GM19372 (cell line): ENCODE data around the gene MFRP.

Source experiments
- ATAC-seq: cut with Tn5 transposase; IDR thresholded peaks from one replicate; pipeline ENCODE4 v1.9.1; 2021; ENCODE audit warnings: mild to moderate bottlenecking, low read depth, moderate library complexity; ENCODE audit not compliant: unreplicated experiment

Gene MFRP

GRCh38 chr11:119299416-119299815 lies 47.1 kb downstream of the MFRP start:
- ATAC-seq, result no peak

GRCh38 chr11:119298726-119299125 lies 47.8 kb downstream of the MFRP start:
- ATAC-seq, result no peak

GRCh38 chr11:119297938-119298337 lies 48.6 kb downstream of the MFRP start:
- ATAC-seq, result no peak

- no peak for ATAC-seq
Measured at GRCh38 chr11:119295178-119295577, 51.3 kb downstream of the MFRP start.

GRCh38 chr11:119293461-119293860 lies 53.0 kb downstream of the MFRP start:
- no peak for ATAC-seq

GRCh38 chr11:119290894-119291497 lies 55.5 kb downstream of the MFRP start:
- ATAC-seq, result no peak
